ENCODE results near the gene KREMEN1.

The KREMEN1 gene

GRCh38 chr22:29208879-29209623, 136.2 kb downstream of the KREMEN1 start:
- no peak for DNase-seq

- no peak for DNase-seq
Observed at GRCh38 chr22:29209624-29209929, 136.7 kb downstream of the KREMEN1 start.

GRCh38 chr22:29211066-29211465, 138.2 kb downstream of the KREMEN1 start:
- DNase-seq, result no peak

GRCh38 chr22:29211466-29211865, 138.6 kb downstream of the KREMEN1 start:
- DNase-seq, result no peak

- DNase-seq, result no peak
Observed at GRCh38 chr22:29212743-29213142, 139.9 kb downstream of the KREMEN1 start.

- no peak for DNase-seq
Observed at GRCh38 chr22:29213493-29213892, 140.7 kb downstream of the KREMEN1 start.

- DNase-seq, result no peak
Observed at GRCh38 chr22:29214232-29214631, 141.4 kb downstream of the KREMEN1 start.

- no peak for DNase-seq
Observed at GRCh38 chr22:29215012-29215860, 142.4 kb downstream of the KREMEN1 start.

GRCh38 chr22:29216011-29216872, 143.4 kb downstream of the KREMEN1 start:
- DNase-seq, result no peak

GRCh38 chr22:29216873-29217666, 144.2 kb downstream of the KREMEN1 start:
- no peak for DNase-seq

Measured in NCI-H748 treated with DMSO at 0.1 percent for 48 hours (cell line).